Loucy (cell line): ENCODE results near the gene LONP2.

Source experiments
- H2AFZ ChIP-seq: fragments of 200-600 bp; sonication (generic); 2 replicates; pipeline ENCODE4 v1.6.0; 2016; ENCODE audit warnings: antibody characterized with exemption, mild to moderate bottlenecking, low read length, moderate library complexity
- H3F3A ChIP-seq: fragments of 200-600 bp; 2 replicates; pipeline ENCODE4 v1.6.0; 2016; ENCODE audit warnings: antibody characterized with exemption, low read depth, mild to moderate bottlenecking
- H3K27me3 ChIP-seq: fragments of 200-600 bp; sonication (generic); 2 replicates; pipeline ENCODE4 v1.6.1; 2014; ENCODE audit warnings: low read length, mild to moderate bottlenecking; ENCODE audit not compliant: insufficient read depth, poor library complexity, severe bottlenecking
- H3K36me3 ChIP-seq: fragments of 200-600 bp; sonication (generic); 2 replicates; pipeline ENCODE4 v1.6.1; 2016; ENCODE audit warnings: low read length; ENCODE audit not compliant: insufficient read depth
- H3K4me1 ChIP-seq: fragments of 200-600 bp; sonication (generic); 2 replicates; pipeline ENCODE4 v1.5.1; 2014; ENCODE audit warnings: low read length, mild to moderate bottlenecking; ENCODE audit not compliant: insufficient read depth, poor library complexity, severe bottlenecking
- H3K4me2 ChIP-seq: fragments of 200-600 bp; sonication (generic); 2 replicates; pipeline ENCODE4 v1.6.0; 2014; ENCODE audit warnings: antibody characterized with exemption, low read length, low read depth, mild to moderate bottlenecking; ENCODE audit not compliant: poor library complexity, severe bottlenecking
- H3K4me3 ChIP-seq: fragments of 200-600 bp; sonication (generic); 2 replicates; pipeline ENCODE4 v1.5.1; 2014; ENCODE audit warnings: low read length, mild to moderate bottlenecking, mixed read lengths; ENCODE audit not compliant: poor library complexity, severe bottlenecking
- H3K79me2 ChIP-seq: fragments of 200-600 bp; sonication (generic); 2 replicates; pipeline ENCODE4 v1.6.1; 2014; ENCODE audit warnings: low read length; ENCODE audit not compliant: insufficient read depth
- H3K9ac ChIP-seq: fragments of 200-600 bp; sonication (generic); 2 replicates; pipeline ENCODE4 v1.6.0; 2014; ENCODE audit warnings: mild to moderate bottlenecking, low read depth, low read length, moderate library complexity; ENCODE audit not compliant: poor library complexity, severe bottlenecking
- H3K9me2 ChIP-seq: fragments of 200-600 bp; sonication (generic); replicated peaks from 2 replicates; pipeline ENCODE4 v1.6.1; 2016; ENCODE audit warnings: low read depth, low read length, mixed read lengths
- H3K9me3 ChIP-seq: fragments of 200-600 bp; sonication (generic); 2 replicates; pipeline ENCODE4 v1.6.1; 2014; ENCODE audit warnings: mild to moderate bottlenecking, antibody characterized with exemption, low read length, low read depth; ENCODE audit not compliant: insufficient read depth
- H4K20me1 ChIP-seq: fragments of 200-600 bp; sonication (generic); 2 replicates; pipeline ENCODE4 v1.6.0; 2014; ENCODE audit warnings: antibody characterized with exemption, low read length, mild to moderate bottlenecking; ENCODE audit not compliant: insufficient read depth, poor library complexity, severe bottlenecking
- EZH2phosphoT487 ChIP-seq: fragments of 200-600 bp; IDR thresholded peaks from 2 replicates; pipeline ENCODE4 v1.6.1; 2018; ENCODE audit warnings: antibody characterized with exemption, mild to moderate bottlenecking, moderate library complexity, borderline replicate concordance
- TF ChIP-seq, protein P1 (sequence below): fragments of 200-600 bp; sonication (generic); conservative IDR thresholded peaks from 2 replicates; pipeline ENCODE4 v1.5.1; 2014; ENCODE audit warnings: mild to moderate bottlenecking, antibody characterized with exemption, low read length

The LONP2 gene

DNA sequence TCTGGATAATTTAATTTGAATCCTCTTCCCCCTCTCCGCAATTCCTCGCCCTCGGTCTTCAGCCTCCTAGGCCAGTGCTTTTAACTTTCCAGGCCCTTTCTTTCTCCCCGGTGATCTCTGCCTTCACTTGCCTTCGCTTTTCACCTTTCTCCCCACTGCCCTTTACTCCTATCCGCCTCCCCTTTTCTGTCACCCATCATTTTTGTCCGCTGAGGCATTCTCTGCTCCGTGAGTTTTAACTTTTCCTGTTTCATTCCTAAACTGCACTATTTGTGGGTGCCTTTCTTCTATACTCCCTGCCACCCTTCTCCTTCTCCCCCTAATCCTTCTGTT, 729 bp downstream of the LONP2 start:
- no peaks in the 10 kb centered on the region for H3F3A ChIP-seq
- peak overlapping the region; percentile 90; the same call in 1 of the 2 replicates for H2AFZ ChIP-seq
- peak overlapping the region; percentile 91 for H3K9ac ChIP-seq
- TF ChIP-seq, protein P1, sequence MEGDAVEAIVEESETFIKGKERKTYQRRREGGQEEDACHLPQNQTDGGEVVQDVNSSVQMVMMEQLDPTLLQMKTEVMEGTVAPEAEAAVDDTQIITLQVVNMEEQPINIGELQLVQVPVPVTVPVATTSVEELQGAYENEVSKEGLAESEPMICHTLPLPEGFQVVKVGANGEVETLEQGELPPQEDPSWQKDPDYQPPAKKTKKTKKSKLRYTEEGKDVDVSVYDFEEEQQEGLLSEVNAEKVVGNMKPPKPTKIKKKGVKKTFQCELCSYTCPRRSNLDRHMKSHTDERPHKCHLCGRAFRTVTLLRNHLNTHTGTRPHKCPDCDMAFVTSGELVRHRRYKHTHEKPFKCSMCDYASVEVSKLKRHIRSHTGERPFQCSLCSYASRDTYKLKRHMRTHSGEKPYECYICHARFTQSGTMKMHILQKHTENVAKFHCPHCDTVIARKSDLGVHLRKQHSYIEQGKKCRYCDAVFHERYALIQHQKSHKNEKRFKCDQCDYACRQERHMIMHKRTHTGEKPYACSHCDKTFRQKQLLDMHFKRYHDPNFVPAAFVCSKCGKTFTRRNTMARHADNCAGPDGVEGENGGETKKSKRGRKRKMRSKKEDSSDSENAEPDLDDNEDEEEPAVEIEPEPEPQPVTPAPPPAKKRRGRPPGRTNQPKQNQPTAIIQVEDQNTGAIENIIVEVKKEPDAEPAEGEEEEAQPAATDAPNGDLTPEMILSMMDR, result no peak
- TF ChIP-seq EZH2phosphoT487, result no peak
- H4K20me1 ChIP-seq, result peaks cover 38% of the 10 kb centered on the region
- H3K9me2 ChIP-seq, result no peaks in the 10 kb centered on the region
- H3K9me3 ChIP-seq, result no peaks in the 10 kb centered on the region
- peaks cover 50% of the 10 kb centered on the region for H3K79me2 ChIP-seq
- no peaks in the 10 kb centered on the region for H3K36me3 ChIP-seq
- H3K4me2 ChIP-seq, result peak overlapping the region; percentile 99
- no peaks in the 10 kb centered on the region for H3K27me3 ChIP-seq
- peak overlapping the region; percentile 96 for H3K4me3 ChIP-seq
- peaks cover 27% of the 10 kb centered on the region for H3K4me1 ChIP-seq

DNA sequence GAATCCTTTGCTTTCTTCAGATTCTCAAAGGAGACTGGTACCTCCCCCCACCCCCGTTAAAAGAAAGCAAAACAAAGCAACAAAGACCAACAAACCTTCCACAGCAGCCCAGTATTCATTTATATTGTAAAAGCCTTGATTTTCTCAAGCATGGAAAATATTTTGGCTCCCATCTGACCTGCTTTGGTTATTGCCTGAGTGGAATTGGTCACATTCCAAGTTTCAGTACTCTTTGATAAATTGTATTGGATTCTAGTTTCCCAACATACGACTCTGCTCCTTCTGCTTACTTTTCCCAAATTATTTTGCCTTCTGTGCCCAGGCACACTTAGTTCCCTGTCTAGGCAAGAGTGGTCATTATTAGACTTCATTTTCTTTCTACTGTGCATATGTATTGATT, 2.0 kb downstream of the LONP2 start:
- peak overlapping the region; percentile 91 for H3K9ac ChIP-seq

DNA sequence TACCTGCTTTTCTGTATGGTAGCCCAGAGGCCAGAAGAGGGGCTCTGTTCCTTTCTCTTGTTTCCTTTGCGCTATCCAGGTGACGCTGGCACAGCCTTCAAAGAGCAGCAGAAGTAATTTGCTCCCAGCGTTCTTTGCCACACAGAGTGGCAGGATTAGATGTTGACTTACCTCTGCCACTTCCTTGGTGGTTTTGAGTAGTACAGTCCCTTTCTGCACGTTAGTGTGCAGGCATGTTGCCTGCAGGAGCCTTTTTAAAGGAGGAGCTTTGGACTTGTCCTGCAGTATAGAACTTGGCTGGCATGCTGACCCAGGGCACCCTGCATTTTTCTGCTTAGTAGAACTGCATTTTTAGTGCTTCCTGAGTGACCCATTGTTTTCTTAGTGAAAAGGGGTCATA, 3.2 kb downstream of the LONP2 start, which contains the start of gene ABCC11:
TSS of gene ABCC11 (minus strand) at position 229 of the 400 bp plus-strand sequence. CDS start 15,618 bp downstream, outside the sequence.
- TF ChIP-seq EZH2phosphoT487, result no peak
- TF ChIP-seq, protein P1, result no peak
- no peaks in the 10 kb centered on the region for H3K9me2 ChIP-seq
- peak within 1 kb of the TSS; percentile 99 for H3K4me2 ChIP-seq
- peak within 1 kb of the TSS; percentile 96 for H3K4me3 ChIP-seq
- H3K79me2 ChIP-seq, result peaks cover 65% of the 10 kb centered on the region
- H4K20me1 ChIP-seq, result peaks cover 51% of the 10 kb centered on the region
- H3K4me1 ChIP-seq, result peaks cover 36% of the 10 kb centered on the region
- no peaks in the 10 kb centered on the region for H3K36me3 ChIP-seq
- H2AFZ ChIP-seq, result no peak within 1 kb of the TSS
- peak within 1 kb of the TSS; percentile 91 for H3K9ac ChIP-seq
- no peaks in the 10 kb centered on the region for H3F3A ChIP-seq
- H3K27me3 ChIP-seq, result no peaks in the 10 kb centered on the region
- no peaks in the 10 kb centered on the region for H3K9me3 ChIP-seq

More for the DNA sequence above, 2.0 kb downstream of the LONP2 start:
- H3K79me2 ChIP-seq, result peaks cover 56% of the 10 kb centered on the region
- no peak overlapping the region for H2AFZ ChIP-seq
- peak overlapping the region; percentile 99 for H3K4me2 ChIP-seq
- no peaks in the 10 kb centered on the region for H3K9me2 ChIP-seq
- H3K9me3 ChIP-seq, result no peaks in the 10 kb centered on the region
- no peaks in the 10 kb centered on the region for H3F3A ChIP-seq
- peak overlapping the region; percentile 96 for H3K4me3 ChIP-seq
- H3K27me3 ChIP-seq, result no peaks in the 10 kb centered on the region
- peaks cover 36% of the 10 kb centered on the region for H3K4me1 ChIP-seq
- TF ChIP-seq, protein P1, result no peak
- TF ChIP-seq EZH2phosphoT487, result no peak
- H3K36me3 ChIP-seq, result no peaks in the 10 kb centered on the region
- H4K20me1 ChIP-seq, result peaks cover 38% of the 10 kb centered on the region
